HEK293 (cell line): ENCODE measurements around the gene ERF.
A peak's percentile ranks its signal among the peaks of the same experiment; 100 is the strongest.

Source experiments
- ATF2 ChIP-seq: fragments of 450-650 bp; formaldehyde crosslinking; IDR thresholded peaks from 2 replicates; pipeline ENCODE4 v1.5.1; 2016; ENCODE audit warnings: missing biosample characterization, missing genetic modification characterization, low read depth
- CTCF ChIP-seq: fragments of 450-650 bp; formaldehyde crosslinking; IDR thresholded peaks from 2 replicates; pipeline ENCODE4 v1.5.1; 2016; ENCODE audit warnings: missing biosample characterization, missing genetic modification characterization
- GLI2 ChIP-seq: fragments of 450-650 bp; formaldehyde crosslinking; IDR thresholded peaks from 2 replicates; pipeline ENCODE4; 2017; ENCODE audit warnings: missing biosample characterization, missing genetic modification characterization, low read depth, borderline replicate concordance
- KLF17 ChIP-seq: fragments of 450-650 bp; formaldehyde crosslinking; IDR thresholded peaks from 2 replicates; pipeline ENCODE4 v1.5.1; 2016; ENCODE audit warnings: missing biosample characterization, missing genetic modification characterization
- PRDM10 ChIP-seq: fragments of 450-650 bp; formaldehyde crosslinking; IDR thresholded peaks from 2 replicates; pipeline ENCODE4 v1.5.1; 2016; ENCODE audit warnings: missing biosample characterization, missing genetic modification characterization
- SALL2 ChIP-seq: fragments of 450-650 bp; formaldehyde crosslinking; IDR thresholded peaks from 2 replicates; pipeline ENCODE4 v1.5.0; 2017; ENCODE audit warnings: missing biosample characterization, mild to moderate bottlenecking, missing genetic modification characterization, borderline replicate concordance
- WT1 ChIP-seq: fragments of 450-650 bp; formaldehyde crosslinking; IDR thresholded peaks from 2 replicates; pipeline ENCODE4 v1.5.1; 2016; ENCODE audit warnings: missing biosample characterization, missing genetic modification characterization
- ZBTB10 ChIP-seq: fragments of 450-650 bp; formaldehyde crosslinking; IDR thresholded peaks from 2 replicates; pipeline ENCODE4 v1.5.1; 2016; ENCODE audit warnings: missing biosample characterization, missing genetic modification characterization
- ZFP3 ChIP-seq: fragments of 450-650 bp; formaldehyde crosslinking; IDR thresholded peaks from 2 replicates; pipeline ENCODE4 v1.5.1; 2016; ENCODE audit warnings: low read depth, missing biosample characterization, missing genetic modification characterization
- ZNF202 ChIP-seq: fragments of 450-650 bp; formaldehyde crosslinking; IDR thresholded peaks from 2 replicates; pipeline ENCODE4 v1.5.1; 2016; ENCODE audit warnings: missing biosample characterization, missing genetic modification characterization, borderline replicate concordance
- ZNF223 ChIP-seq: fragments of 450-650 bp; formaldehyde crosslinking; IDR thresholded peaks from 2 replicates; pipeline ENCODE4 v1.5.1; 2016; ENCODE audit warnings: missing biosample characterization, missing genetic modification characterization
- ZNF280C ChIP-seq: fragments of 450-650 bp; formaldehyde crosslinking; IDR thresholded peaks from 2 replicates; pipeline ENCODE4 v1.5.1; 2016; ENCODE audit warnings: missing biosample characterization, missing genetic modification characterization
- ZNF280D ChIP-seq: fragments of 450-650 bp; formaldehyde crosslinking; IDR thresholded peaks from 2 replicates; pipeline ENCODE4 v1.5.1; 2016; ENCODE audit warnings: missing biosample characterization, missing genetic modification characterization
- ZNF391 ChIP-seq: fragments of 450-650 bp; formaldehyde crosslinking; IDR thresholded peaks from 2 replicates; pipeline ENCODE4 v1.5.1; 2016; ENCODE audit warnings: low read depth, missing biosample characterization, missing genetic modification characterization, borderline replicate concordance
- ZNF416 ChIP-seq: fragments of 450-650 bp; formaldehyde crosslinking; IDR thresholded peaks from 2 replicates; pipeline ENCODE4 v1.5.1; 2016; ENCODE audit warnings: missing biosample characterization, missing genetic modification characterization
- ZNF501 ChIP-seq: fragments of 450-650 bp; formaldehyde crosslinking; IDR thresholded peaks from 2 replicates; pipeline ENCODE4 v1.5.1; 2016; ENCODE audit warnings: missing biosample characterization, missing genetic modification characterization
- ZNF530 ChIP-seq: fragments of 450-650 bp; formaldehyde crosslinking; IDR thresholded peaks from 2 replicates; pipeline ENCODE4 v1.5.1; 2016; ENCODE audit warnings: low read depth, missing biosample characterization, missing genetic modification characterization
- ZNF596 ChIP-seq: fragments of 450-650 bp; IDR thresholded peaks from 2 replicates; pipeline ENCODE4 v1.5.0; 2018; ENCODE audit warnings: missing biosample characterization, mild to moderate bottlenecking, missing genetic modification characterization, moderate library complexity
- ZNF776 ChIP-seq: fragments of 450-650 bp; formaldehyde crosslinking; IDR thresholded peaks from 2 replicates; pipeline ENCODE4 v1.5.0; 2017; ENCODE audit warnings: missing biosample characterization, missing genetic modification characterization, borderline replicate concordance
- ZNF785 ChIP-seq: fragments of 450-650 bp; formaldehyde crosslinking; IDR thresholded peaks from 2 replicates; pipeline ENCODE4 v1.5.1; 2016; ENCODE audit warnings: missing biosample characterization, missing genetic modification characterization
- ZSCAN16 ChIP-seq: fragments of 450-650 bp; formaldehyde crosslinking; IDR thresholded peaks from 2 replicates; pipeline ENCODE4 v1.5.1; 2016; ENCODE audit warnings: missing biosample characterization, missing genetic modification characterization
- ZSCAN23 ChIP-seq: fragments of 450-650 bp; formaldehyde crosslinking; IDR thresholded peaks from 2 replicates; pipeline ENCODE4 v1.5.1; 2016; ENCODE audit warnings: missing biosample characterization, missing genetic modification characterization
- ZSCAN30 ChIP-seq: fragments of 450-650 bp; IDR thresholded peaks from 2 replicates; pipeline ENCODE4 v1.5.1; 2018; ENCODE audit warnings: missing biosample characterization, mild to moderate bottlenecking, missing genetic modification characterization, moderate library complexity

The ERF gene

GRCh38 chr19:42268142-42268703, 13.3 kb upstream of the ERF start (continued):
- TF ChIP-seq ZNF391 (tag by site-specific recombination): peak; percentile 70; the same call in 1 of the 2 replicates
- TF ChIP-seq ZNF785 (tag by site-specific recombination): no peak
- TF ChIP-seq PRDM10: 0 out of 2 replicates have a peak, but pooled peaks have one; percentile 62
- peak; percentile 93 for TF ChIP-seq ZBTB10 (tag by site-specific recombination)
- TF ChIP-seq SALL2 (tag by site-specific recombination): no peak
- TF ChIP-seq CTCF (tag by site-specific recombination): no peak
- no peak for TF ChIP-seq ZNF530 (tag by site-specific recombination)
- TF ChIP-seq GLI2 (tag by site-specific recombination): no peak
- TF ChIP-seq ZSCAN16 (tag by site-specific recombination): no peak
- TF ChIP-seq ZNF776: no peak
- no peak for TF ChIP-seq ZSCAN23 (tag by site-specific recombination)
- no peak for TF ChIP-seq ZNF596 (tag by site-specific recombination)
- no peak; the same call in 1 of the 2 replicates for TF ChIP-seq ZSCAN30 (tag by site-specific recombination)
- peak; percentile 100 for TF ChIP-seq ATF2 (tag by site-specific recombination)
- TF ChIP-seq ZNF416: no peak
- no peak for TF ChIP-seq ZFP3 (tag by site-specific recombination)
- no peak for TF ChIP-seq ZNF223 (tag by site-specific recombination)
- no peak for TF ChIP-seq ZNF202 (tag by site-specific recombination)
- no peak for TF ChIP-seq ZNF280D (tag by site-specific recombination)
- 0 out of 2 replicates have a peak, but pooled peaks have one; percentile 12 for TF ChIP-seq WT1 (tag by site-specific recombination)
- peak; percentile 50; the same call in 1 of the 2 replicates for TF ChIP-seq ZNF501 (tag by site-specific recombination)
- TF ChIP-seq KLF17 (tag by site-specific recombination): peak; percentile 96
- TF ChIP-seq ZNF280C (tag by site-specific recombination): no peak
